Cerebellar nuclear complex (tissue), 1 donor: ENCODE data around the gene MAMDC2.

Experiments
- DNase-seq, 2 experiments: peaks; one replicate each; lab custom pipeline; 2025; lab: John Stamatoyannopoulos, UW

Gene MAMDC2, protein sequence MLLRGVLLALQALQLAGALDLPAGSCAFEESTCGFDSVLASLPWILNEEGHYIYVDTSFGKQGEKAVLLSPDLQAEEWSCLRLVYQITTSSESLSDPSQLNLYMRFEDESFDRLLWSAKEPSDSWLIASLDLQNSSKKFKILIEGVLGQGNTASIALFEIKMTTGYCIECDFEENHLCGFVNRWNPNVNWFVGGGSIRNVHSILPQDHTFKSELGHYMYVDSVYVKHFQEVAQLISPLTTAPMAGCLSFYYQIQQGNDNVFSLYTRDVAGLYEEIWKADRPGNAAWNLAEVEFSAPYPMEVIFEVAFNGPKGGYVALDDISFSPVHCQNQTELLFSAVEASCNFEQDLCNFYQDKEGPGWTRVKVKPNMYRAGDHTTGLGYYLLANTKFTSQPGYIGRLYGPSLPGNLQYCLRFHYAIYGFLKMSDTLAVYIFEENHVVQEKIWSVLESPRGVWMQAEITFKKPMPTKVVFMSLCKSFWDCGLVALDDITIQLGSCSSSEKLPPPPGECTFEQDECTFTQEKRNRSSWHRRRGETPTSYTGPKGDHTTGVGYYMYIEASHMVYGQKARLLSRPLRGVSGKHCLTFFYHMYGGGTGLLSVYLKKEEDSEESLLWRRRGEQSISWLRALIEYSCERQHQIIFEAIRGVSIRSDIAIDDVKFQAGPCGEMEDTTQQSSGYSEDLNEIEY

GRCh38 chr9:70043689-70044489 is at the start of gene MAMDC2:
Gene MAMDC2 (plus strand): TSS chr9:70043848. CDS start chr9:70044198, 350 bp downstream.
- DNase-seq, result no peak

DNA sequence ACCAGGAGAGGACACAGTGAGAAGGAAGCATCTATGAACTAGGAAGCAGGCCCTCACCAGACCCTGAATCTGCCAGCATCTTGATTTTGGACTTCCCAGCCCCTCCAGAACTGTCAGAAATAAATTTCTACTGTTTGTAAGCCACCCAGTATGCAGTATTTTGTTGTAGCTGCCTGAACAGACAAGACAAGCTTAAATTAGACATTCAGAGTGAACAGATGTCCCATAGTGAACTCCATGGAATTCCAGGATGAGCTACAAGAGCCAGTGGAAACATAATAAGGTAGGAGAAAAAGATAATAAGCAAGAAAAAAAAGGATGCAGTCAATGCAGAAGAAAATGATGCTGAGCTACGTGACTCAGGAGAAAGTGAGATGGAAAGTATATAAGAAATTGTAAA is 47.8 kb upstream of the MAMDC2 start:
- no peak for DNase-seq

GRCh38 chr9:69996967-69997366 is 46.7 kb upstream of the MAMDC2 start:
- DNase-seq, result no peak

DNA sequence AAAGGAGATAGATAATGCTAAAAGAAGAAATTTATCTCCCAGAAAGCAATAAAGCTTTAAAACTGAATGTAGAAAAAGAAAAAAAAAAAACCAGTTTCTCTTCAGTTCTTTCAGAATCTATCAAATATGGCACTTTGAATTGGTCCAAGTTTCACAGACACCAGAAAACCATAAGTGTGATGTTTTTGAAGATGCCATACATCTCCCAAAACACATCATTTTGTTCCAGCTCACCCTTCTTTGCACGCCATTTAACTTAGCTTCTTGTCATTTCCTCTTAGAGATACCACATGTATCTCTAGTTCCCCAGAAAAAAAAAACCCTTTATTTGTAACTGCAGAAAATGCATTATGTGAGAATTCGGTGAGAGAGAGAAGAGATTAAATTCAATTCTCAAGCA is 46.1 kb upstream of the MAMDC2 start:
- DNase-seq, result no peak

DNA sequence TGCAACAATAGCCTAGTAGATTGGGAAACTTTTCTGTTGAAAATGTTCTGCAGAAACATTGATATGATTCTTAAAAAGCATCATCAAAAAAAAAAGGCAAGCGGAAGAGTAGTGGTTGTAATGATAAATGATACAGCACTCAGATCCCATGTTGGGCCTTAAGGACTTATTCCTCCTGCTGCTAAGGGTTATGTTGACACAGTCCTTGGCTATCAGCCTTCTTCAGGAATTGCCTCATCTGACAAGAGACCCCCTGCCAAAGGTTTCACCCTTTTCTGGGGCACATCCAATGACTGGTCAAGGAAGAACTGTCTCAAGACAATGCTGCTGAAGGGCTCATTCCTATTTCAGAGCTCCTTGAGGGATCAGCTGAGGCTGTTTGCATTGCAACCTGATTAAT is 44.3 kb upstream of the MAMDC2 start:
- no peak for DNase-seq

GRCh38 chr9:70000469-70000868 is 43.2 kb upstream of the MAMDC2 start:
- no peak for DNase-seq

- DNase-seq, result no peak
These were observed 39.5 kb upstream of the MAMDC2 start for GRCh38 chr9:70003901-70004714.

DNA sequence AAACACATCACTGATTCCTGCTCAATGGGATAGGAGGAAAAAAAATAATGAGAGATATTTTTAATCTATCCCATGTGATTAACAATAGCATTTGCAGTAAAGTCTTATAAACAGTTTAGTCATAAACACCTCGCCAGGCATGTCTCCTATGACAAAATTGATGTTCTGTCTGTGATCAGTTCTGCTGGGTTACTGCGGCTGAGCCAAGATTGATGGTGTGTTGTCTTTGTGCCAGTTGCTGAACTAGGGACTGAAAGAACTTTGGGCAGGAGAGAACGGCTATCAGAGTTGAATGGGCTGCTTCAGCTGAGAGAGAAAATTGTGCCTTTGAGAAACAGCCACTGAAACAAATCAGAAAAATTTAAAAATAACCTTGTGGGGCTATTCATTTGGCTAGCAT is 37.3 kb upstream of the MAMDC2 start:
- no peak for DNase-seq

GRCh38 chr9:70007831-70008230 is 35.8 kb upstream of the MAMDC2 start:
- DNase-seq, result no peak

GRCh38 chr9:70010015-70010414 is 33.6 kb upstream of the MAMDC2 start:
- DNase-seq, result no peak

GRCh38 chr9:70011366-70011765 is 32.3 kb upstream of the MAMDC2 start:
- no peak for DNase-seq

- DNase-seq, result no peak
These were observed 31.1 kb upstream of the MAMDC2 start for GRCh38 chr9:70012569-70012968.

- DNase-seq, result no peak
These were observed 30.0 kb upstream of the MAMDC2 start for GRCh38 chr9:70013598-70014196.

DNA sequence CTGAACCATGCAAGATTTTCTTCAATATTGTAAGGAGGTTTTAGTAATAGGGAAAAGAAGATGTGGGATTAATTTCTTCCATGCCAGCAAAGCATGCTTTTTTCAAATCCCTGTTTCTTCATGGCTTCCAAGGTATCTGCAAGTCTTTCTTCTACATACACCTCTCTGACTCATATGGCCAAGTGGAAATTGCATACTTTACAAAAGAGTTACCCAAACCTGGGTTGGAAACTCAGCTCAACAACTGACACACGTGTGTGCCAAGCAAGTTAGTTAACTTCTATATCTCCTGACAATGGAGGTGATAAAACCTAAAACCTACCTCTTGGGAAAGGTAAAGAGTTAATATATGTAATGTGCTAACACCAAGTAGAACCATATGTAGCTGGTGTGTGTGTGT is 28.5 kb upstream of the MAMDC2 start:
- no peak for DNase-seq

- no peak for DNase-seq
These were observed 23.4 kb upstream of the MAMDC2 start for GRCh38 chr9:70020217-70020616.

DNA sequence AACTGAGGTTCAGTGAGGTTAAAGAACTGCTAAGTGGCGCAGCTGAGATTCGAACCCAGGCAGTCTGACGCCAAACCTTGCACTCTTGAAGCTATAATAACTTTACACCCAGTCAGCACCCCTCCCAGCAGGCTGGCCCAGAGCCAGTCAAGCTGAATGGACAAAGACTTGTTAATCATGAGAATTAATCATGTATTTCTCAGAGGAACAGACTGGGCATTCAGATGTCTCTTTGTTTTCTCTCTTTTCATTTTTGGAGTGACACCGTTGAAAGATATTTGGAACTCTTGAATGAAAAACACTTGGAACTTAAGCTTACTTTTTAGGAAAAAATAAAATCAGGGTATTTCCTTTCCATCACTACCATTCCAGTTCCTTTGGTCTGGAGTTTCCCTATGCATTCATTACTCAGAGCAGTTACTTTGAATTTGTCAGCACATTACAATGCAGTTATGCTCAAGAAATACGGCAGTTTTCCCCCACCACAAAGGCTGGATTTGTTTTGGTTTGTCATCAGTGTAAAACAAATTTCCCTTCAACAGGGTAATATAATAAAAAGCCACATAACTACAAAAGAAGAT is 22.6 kb upstream of the MAMDC2 start:
- DNase-seq, result no peak

DNA sequence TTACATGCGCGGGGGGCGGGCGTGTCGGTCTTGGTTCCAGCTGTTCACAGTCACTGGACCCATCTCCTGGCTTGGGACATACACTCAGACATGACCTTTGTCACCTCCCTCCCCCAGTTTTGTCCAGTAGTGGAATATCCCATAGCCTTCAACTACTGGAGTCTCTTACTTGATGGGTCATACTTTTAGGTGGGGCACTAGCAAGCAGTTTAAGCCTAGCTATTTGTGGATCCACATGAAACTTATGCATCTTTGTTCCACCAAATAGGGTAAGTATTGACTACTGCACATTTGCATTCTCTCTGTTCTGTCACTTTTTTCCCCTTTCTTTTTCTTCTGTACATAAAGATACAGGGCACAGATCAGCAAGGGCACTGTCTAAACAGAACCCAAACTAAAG is 15.4 kb upstream of the MAMDC2 start:
- no peak for DNase-seq

- no peak for DNase-seq
These were observed 13.5 kb upstream of the MAMDC2 start for GRCh38 chr9:70030156-70030555.

DNA sequence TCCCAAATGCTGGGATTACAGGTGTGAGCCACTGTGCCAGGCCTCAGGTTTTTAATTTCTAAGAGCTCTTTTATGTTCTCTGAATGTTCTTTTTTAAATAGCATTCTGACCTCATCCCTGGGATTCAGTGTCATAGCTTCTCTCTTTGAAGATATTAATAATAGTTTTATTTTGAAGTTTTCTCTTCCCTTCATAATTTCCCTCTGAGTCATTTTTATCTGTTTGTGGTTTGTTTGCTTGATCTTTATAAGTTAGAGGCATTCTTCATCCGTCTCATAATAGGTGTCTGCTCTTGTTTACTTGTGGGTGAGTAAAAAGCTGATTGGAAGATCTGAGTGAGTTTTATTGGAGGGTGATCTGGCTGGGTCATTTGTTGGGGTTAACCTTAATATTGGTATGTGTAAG is 12.5 kb upstream of the MAMDC2 start:
- DNase-seq, result no peak

- no peak for DNase-seq
These were observed 9.4 kb upstream of the MAMDC2 start for GRCh38 chr9:70034271-70034711.

DNA sequence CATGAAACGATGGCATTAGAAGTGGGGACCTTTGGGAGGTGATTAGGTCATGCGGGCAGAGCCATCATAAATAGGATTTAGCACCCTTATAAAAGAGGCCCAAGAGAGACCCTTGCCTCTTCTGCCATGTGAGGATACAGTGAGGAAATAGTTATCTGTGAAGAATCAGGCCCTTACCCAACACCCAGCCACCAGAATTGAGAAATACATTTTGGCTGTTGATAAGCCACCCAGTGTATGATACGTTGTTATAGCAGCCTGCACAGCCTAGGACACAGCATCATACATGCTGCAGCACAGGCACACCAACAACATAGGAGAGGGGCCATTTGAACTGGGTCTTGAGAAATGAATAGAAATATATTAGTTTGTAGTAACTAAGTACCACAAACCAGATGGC is 8.0 kb upstream of the MAMDC2 start:
- DNase-seq, result no peak
